K562 treated with DMSO at 1 percent for 12 hours (cell line): ENCODE measurements around the gene ADAP1. TPM values are rescaled to one million over a fixed set of nuclear protein-coding genes. Genes with fewer than 3 reads are reported as not detected.

Experiments
- total RNA-seq: library from RNA; unstranded; fragments of 300-600 nt; gene quantifications from 2 replicates; pipeline ENCODE4 v1.2.3, GENCODE V29; 2022; ENCODE audit not compliant: insufficient read depth

ADAP1 gene, protein sequence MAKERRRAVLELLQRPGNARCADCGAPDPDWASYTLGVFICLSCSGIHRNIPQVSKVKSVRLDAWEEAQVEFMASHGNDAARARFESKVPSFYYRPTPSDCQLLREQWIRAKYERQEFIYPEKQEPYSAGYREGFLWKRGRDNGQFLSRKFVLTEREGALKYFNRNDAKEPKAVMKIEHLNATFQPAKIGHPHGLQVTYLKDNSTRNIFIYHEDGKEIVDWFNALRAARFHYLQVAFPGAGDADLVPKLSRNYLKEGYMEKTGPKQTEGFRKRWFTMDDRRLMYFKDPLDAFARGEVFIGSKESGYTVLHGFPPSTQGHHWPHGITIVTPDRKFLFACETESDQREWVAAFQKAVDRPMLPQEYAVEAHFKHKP
- total RNA-seq, result 0.78 and 1.3 TPM in 2 replicates

DNA sequence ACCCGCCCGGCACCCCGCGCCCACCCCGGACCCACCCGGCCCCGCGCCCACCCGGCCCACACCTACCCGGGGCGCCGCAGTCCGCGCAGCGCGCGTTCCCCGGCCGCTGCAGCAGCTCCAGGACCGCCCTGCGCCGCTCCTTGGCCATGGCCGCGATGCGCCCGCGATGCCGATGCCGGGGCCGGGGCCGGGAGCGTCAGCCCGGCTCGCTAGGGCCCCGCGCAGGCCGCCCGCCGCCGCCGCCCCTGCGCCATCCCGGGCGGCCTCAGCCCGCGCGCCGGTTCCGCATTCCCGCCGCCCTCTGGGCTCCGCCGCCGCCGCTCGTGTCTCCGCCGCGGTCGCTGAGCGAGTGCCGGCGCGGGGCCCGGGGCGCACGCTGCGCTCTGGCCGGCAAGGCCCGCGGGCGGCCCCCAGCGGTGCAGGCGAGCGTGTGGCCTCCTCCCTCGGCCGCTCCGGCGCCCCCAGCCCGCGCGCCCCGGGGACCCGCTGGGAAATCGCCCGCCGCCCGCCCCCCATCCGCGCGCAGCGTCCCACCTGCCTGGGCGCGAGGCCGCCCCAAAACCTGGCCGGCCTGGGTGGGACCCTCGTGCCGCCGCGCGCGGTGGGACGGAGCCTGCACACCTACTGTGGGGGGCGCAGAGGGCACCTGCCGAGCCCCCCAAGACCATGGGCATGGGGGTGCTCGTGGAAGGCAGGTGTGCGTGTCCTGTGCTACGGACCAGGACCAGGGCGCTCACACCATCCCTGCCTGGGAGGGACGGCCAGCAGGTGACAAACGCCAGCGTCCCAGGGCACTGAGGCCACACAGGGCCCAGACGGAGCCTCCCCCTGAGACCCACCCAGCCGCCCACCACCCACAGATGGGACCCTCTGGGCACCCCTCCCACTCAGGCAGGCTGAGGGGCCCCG, at the start of gene ADAP1:
TSS of gene ADAP1 (minus strand) at position 351 of the 909 bp plus-strand sequence. CDS start at position 148, 203 bp downstream.

DNA sequence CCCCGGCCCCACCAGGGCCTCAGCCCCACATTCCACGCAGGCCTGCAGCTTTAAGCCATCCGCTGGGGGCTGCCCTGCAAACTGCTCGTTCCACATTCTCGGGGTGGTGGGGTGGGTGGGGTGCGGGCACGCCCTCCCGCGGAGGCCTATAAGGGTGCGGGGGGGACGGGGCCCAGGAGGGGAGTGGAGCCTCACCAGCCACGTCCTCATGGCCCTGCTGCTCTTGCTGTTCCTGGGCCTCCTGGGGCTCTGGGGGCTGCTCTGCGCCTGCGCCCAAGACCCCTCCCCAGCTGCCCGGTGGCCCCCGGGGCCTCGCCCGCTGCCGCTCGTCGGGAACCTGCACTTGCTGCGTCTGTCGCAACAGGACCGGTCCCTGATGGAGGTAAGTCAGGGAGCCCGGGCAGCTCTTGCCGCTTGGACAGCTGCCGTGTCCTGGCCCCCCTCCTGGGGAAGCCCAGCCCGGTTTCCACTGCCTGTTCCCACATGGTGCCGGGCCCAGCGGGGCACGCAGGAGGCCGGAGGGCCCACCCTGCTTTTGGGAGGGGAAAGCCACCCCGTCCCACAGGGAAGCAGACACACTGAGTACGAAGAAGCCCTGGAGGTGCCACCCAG, 28.6 kb upstream of the ADAP1 start, which contains the start of gene CYP2W1:
TSS of gene CYP2W1 (plus strand) at position 178 of the 612 bp plus-strand sequence. CDS start at position 209, 31 bp downstream.

DNA sequence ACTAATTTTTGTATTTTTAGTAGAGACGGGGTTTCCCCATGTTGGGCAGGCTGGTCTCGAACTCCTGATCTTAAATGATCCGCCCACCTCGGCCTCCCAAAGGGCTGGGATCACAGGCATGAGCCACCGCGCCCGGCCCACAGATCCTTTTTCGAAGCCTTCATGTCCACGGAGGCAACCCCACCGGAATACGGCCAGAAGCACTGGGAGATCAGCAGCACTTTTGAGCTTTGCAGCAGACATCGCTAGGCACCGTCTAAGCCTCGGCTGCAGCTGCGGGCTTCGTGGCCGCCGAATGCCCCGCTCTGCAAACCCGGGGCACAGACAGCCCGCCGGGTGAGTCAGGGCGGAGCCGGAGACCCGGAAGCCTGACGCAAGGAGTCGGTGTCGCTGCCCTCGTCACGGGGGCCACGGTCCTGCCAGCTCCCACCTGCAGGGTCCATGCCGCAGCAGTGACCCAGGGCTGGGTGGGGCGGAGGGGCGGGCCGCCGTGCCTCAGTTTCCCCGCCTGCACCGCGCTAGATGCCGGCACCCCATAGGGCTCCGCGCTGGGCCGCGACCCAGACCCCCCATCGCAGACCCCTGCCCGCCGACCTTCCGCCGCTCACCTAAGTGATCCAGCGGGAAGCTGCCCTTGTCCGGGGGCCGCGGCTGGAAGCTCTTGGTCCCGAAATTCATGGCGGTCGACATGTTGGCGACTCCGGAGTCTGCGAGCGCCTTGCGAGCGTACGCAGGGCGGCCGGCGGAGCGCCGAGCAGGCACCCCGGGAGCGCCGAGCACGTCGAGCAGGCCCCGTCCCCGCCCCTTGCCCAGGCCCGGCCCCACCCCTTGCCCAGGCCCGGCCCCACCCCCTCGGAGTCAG, 20.6 kb upstream of the ADAP1 start, which contains the start of gene COX19:
TSS of gene COX19 (minus strand) at position 730 of the 862 bp plus-strand sequence. CDS start at position 690, 40 bp downstream.

DNA sequence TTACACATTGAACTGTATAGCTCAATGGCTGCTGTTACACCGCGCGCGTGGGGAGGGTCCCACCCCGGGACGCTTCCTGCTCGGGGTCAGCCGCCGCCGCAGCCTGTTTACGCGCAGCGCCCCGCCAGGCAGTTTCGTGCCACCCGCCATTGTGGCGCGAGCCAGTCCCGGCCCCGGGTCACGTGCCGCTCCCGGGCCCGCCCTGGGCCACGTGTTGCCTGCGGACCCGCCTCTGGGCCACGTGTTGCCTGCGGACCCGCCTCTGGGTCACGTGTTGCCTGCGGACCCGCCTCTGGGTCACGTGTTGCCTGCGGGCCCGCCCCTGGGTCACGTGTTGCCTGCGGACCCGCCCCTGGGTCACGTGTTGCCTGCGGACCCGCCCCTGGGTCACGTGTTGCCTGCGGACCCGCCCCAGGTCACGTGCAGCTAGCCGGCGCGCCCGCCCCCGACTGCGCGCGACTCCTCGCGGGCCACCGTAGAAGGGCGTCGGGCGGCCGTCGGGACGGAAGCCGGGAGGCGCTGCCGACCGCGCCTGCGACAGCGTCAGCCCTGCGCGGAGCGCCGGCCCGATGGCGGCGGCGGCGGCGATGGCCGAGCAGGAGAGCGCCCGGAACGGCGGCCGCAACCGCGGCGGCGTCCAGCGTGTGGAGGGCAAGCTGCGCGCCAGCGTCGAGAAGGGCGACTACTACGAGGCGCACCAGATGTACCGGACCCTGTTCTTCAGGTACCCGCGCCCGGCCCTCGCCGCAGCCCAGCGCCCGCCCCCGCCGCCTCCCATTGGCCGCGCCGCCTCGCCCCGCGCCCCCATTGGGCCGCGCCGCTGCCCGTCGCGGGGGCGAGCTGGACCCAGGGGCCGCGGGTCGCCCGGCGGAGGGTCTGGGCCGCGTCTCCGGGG, 78.2 kb downstream of the ADAP1 start, which contains the start of gene GET4:
TSS of gene GET4 (plus strand) at position 478 of the 895 bp plus-strand sequence. CDS start at position 570, 92 bp downstream.

Other genes starting within 250 kb of the ADAP1 start
- 10.7 and 24.6 TPM in 2 replicates for gene DNAAF5, start 228.0 kb downstream of the ADAP1 start, total RNA-seq
- 6.9 and 9.1 TPM in 2 replicates for gene PRKAR1B, start 227.4 kb downstream of the ADAP1 start, total RNA-seq
- gene SUN1, start 122.2 kb downstream of the ADAP1 start, total RNA-seq, result 44.0 and 145 TPM in 2 replicates
- gene GET4, start 78.1 kb downstream of the ADAP1 start, total RNA-seq, result 110 TPM in 2 replicates
- gene COX19, start 20.9 kb upstream of the ADAP1 start, total RNA-seq, result 4.8 and 9.5 TPM in 2 replicates
- not detected in 2 replicates for gene CYP2W1, start 28.5 kb upstream of the ADAP1 start, total RNA-seq
- gene GPR146, start 89.9 kb upstream of the ADAP1 start, total RNA-seq, result 1.9 and 6.7 TPM in 2 replicates
- 0.45 and 0.73 TPM in 2 replicates for gene GPER1, start 133.4 kb upstream of the ADAP1 start, total RNA-seq
- 24.9 and 28.5 TPM in 2 replicates for gene ZFAND2A, start 205.5 kb upstream of the ADAP1 start, total RNA-seq